ENCODE results near the gene WDR88. TPM values are rescaled to one million over a fixed set of nuclear protein-coding genes. Genes with fewer than 3 reads are reported as not detected.
A peak's percentile ranks its signal among the peaks of the same experiment; 100 is the strongest.
"Not testable (repeated sequence)": the region's sequence is repeated elsewhere in the genome, so short reads cannot be mapped to it uniquely, and the experiment has no call there.

The WDR88 gene
- total and polyA plus RNA-seq, 2 of the 13 experiments (the other 11 are each of a cell fraction or from before 2014, with no cell fraction given) = not detected

DNA sequence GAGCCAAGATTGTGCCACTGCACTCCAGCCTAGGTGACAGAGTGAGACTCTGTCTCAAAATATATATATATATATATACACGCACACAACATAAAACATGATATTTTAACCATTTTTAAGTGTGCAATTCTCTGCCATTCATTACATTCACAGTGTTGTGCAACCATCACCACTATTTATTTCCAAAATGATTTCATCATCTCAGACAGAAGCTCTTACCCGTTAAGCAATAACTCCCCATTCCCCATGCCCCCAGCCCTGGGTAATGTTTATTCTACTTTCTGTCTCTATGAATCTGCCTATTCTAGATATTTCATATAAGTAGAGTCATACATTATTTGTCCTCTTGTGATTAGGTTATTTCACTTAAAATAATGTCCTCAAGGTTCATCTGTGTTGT lies 20.3 kb downstream of the WDR88 start:
- H3K9me3 ChIP-seq (ENCODE audit: low read length) = no peaks in the 10 kb centered on the region
- in situ Hi-C loops (cut with HindIII; ENCODE audit: extremely low pct_ligation_motif_present, low pct_unique_long_range_greater_than_20kb) (no loop called here), intact Hi-C loops (cut with micrococcal nuclease; ENCODE audit: unreplicated experiment) (no loop called here)
- no peaks in the 10 kb centered on the region for H3K27me3 ChIP-seq (ENCODE audit: control insufficient read depth in 1 of 2, insufficient read depth in 2 of 2, low read length in 2 of 2)
- no peak overlapping the region for H3K9ac ChIP-seq (ENCODE audit: insufficient read depth, low read depth, low read length)
- peaks cover 40% of the 10 kb centered on the region for H3K4me1 ChIP-seq (ENCODE audit: insufficient read depth, low read length)
- BruUV-seq (replicated peaks) = no TSS peak
- ATAC-seq (no peak), FAIRE-seq (no peak), DNase-seq (ENCODE audit: low spot score) (no peak)
- H3K4me3 ChIP-seq (replicated peaks in 1 of 3; ENCODE audit: insufficient read depth in 1 of 3, low read depth in 2 of 3, low read length in 3 of 3) = no peak overlapping the region
- H3K27ac ChIP-seq (ENCODE audit: extremely low read length, insufficient read depth, low read length) = no peak overlapping the region
- H2AFZ ChIP-seq (ENCODE audit: low read length) = no peak overlapping the region
- no peaks in the 10 kb centered on the region for H3K36me3 ChIP-seq (replicated peaks in 1 of 2; ENCODE audit: control insufficient read depth in 1 of 2, insufficient read depth in 2 of 2, low read length in 2 of 2)
- ChIA-PET POLR2A (interaction anchor here (3.7 kb wide), 1 partner anchor 25 kb away, joined by 19 read pairs; no protein-coding TSS in a partner anchor), CTCF (ENCODE audit: low intra/inter-chr PET ratio, low total read pairs) (no interaction called here)
- TF ChIP-seq, protein P1, sequence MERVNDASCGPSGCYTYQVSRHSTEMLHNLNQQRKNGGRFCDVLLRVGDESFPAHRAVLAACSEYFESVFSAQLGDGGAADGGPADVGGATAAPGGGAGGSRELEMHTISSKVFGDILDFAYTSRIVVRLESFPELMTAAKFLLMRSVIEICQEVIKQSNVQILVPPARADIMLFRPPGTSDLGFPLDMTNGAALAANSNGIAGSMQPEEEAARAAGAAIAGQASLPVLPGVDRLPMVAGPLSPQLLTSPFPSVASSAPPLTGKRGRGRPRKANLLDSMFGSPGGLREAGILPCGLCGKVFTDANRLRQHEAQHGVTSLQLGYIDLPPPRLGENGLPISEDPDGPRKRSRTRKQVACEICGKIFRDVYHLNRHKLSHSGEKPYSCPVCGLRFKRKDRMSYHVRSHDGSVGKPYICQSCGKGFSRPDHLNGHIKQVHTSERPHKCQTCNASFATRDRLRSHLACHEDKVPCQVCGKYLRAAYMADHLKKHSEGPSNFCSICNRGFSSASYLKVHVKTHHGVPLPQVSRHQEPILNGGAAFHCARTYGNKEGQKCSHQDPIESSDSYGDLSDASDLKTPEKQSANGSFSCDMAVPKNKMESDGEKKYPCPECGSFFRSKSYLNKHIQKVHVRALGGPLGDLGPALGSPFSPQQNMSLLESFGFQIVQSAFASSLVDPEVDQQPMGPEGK (CRISPR knock-in tag; IDR thresholded peaks at IDR 0.05) = peak; percentile 16; the same call in 1 of the 2 replicates
- no peak for TF ChIP-seq THAP7 (CRISPR knock-in tag; IDR thresholded peaks at IDR 0.05)
- TF ChIP-seq ZNF790 (CRISPR knock-in tag; IDR thresholded peaks at IDR 0.05; ENCODE audit: borderline replicate concordance) = no peak
- peak; percentile 75 for TF ChIP-seq CEBPG (CRISPR knock-in tag; IDR thresholded peaks at IDR 0.05)
- TF ChIP-seq, protein P2, sequence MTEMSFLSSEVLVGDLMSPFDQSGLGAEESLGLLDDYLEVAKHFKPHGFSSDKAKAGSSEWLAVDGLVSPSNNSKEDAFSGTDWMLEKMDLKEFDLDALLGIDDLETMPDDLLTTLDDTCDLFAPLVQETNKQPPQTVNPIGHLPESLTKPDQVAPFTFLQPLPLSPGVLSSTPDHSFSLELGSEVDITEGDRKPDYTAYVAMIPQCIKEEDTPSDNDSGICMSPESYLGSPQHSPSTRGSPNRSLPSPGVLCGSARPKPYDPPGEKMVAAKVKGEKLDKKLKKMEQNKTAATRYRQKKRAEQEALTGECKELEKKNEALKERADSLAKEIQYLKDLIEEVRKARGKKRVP (CRISPR knock-in tag; IDR thresholded peaks at IDR 0.05) = peak in 1 of 2 experiments; percentile 77; a peak in 2 of 4 replicates
- TF ChIP-seq CEBPB (IDR thresholded peaks at IDR 0.05; ENCODE audit: borderline replicate concordance, low read depth, low read length) = peak; percentile 85
- TF ChIP-seq ZNF576 (CRISPR knock-in tag; IDR thresholded peaks at IDR 0.05) = no peak
- H4K20me1 ChIP-seq (ENCODE audit: insufficient read depth, low read length) = no peaks in the 10 kb centered on the region
- no peaks in the 10 kb centered on the region for H3K79me2 ChIP-seq (ENCODE audit: insufficient read depth, low read length)
- no peak overlapping the region for H3K4me2 ChIP-seq (ENCODE audit: low read depth, low read length)
- 39% methylated on average over 2 of the region's 2 CpGs for WGBS (ENCODE audit: low lambda C conversion rate)

- H4K20me1 ChIP-seq (ENCODE audit: insufficient read depth, low read length); H3K79me2 ChIP-seq (ENCODE audit: insufficient read depth, low read length); H3K27me3 ChIP-seq (ENCODE audit: control insufficient read depth in 1 of 2, insufficient read depth in 2 of 2, low read length in 2 of 2); BruUV-seq (replicated peaks); in situ Hi-C loops (cut with HindIII; ENCODE audit: extremely low pct_ligation_motif_present, low pct_unique_long_range_greater_than_20kb); intact Hi-C loops (cut with micrococcal nuclease; ENCODE audit: unreplicated experiment); H3K9ac ChIP-seq (ENCODE audit: insufficient read depth, low read depth, low read length); H3K4me2 ChIP-seq (ENCODE audit: low read depth, low read length); CTCF ChIA-PET (ENCODE audit: low intra/inter-chr PET ratio, low total read pairs); H3K27ac ChIP-seq (ENCODE audit: extremely low read length, insufficient read depth, low read length); DNase-seq (ENCODE audit: low spot score); FAIRE-seq; ATAC-seq; H3K4me3 ChIP-seq (replicated peaks in 1 of 3; ENCODE audit: insufficient read depth in 1 of 3, low read depth in 2 of 3, low read length in 3 of 3); H2AFZ ChIP-seq (ENCODE audit: low read length); H3K36me3 ChIP-seq (replicated peaks in 1 of 2; ENCODE audit: control insufficient read depth in 1 of 2, insufficient read depth in 2 of 2, low read length in 2 of 2); H3K9me3 ChIP-seq (ENCODE audit: low read length): not testable (repeated sequence)
- POLR2A ChIA-PET = interaction anchor here (3.7 kb wide), 1 partner anchor 24 kb away, joined by 19 read pairs; no protein-coding TSS in a partner anchor
- H3K4me1 ChIP-seq (ENCODE audit: insufficient read depth, low read length) = peaks cover 37% of the 10 kb centered on the region
- WGBS (ENCODE audit: low lambda C conversion rate) = 56% methylated on average over 4 of the region's 4 CpGs
Measured at GRCh38 chr19:33152625-33153024, 20.7 kb downstream of the WDR88 start.

DNA sequence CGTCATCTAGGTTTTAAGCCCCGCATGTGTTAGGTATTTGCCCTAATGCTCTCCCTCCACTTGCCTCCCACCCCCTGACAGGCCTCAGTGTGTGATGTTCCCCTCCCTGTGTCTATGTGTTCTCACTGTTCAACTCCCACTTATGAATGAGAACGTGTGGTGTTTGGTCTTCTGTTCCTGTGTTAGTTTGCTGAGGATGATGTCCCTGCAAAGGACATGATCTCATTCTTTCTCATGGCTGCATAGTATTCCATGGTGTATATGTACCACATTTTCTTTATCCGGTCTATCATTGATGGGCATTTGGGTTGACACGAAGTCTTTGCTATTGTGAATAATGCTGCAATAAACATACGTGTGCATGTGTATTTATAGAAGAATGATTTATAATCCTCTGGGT lies 22.4 kb downstream of the WDR88 start:
- in situ Hi-C loops (cut with HindIII; ENCODE audit: extremely low pct_ligation_motif_present, low pct_unique_long_range_greater_than_20kb); POLR2A ChIA-PET; H4K20me1 ChIP-seq (ENCODE audit: insufficient read depth, low read length); BruUV-seq (replicated peaks); DNase-seq (ENCODE audit: low spot score); H3K36me3 ChIP-seq (replicated peaks in 1 of 2; ENCODE audit: control insufficient read depth in 1 of 2, insufficient read depth in 2 of 2, low read length in 2 of 2); H3K4me3 ChIP-seq (replicated peaks in 1 of 3; ENCODE audit: insufficient read depth in 1 of 3, low read depth in 2 of 3, low read length in 3 of 3); H2AFZ ChIP-seq (ENCODE audit: low read length); H3K4me2 ChIP-seq (ENCODE audit: low read depth, low read length); ATAC-seq; intact Hi-C loops (cut with micrococcal nuclease; ENCODE audit: unreplicated experiment); H3K27me3 ChIP-seq (ENCODE audit: control insufficient read depth in 1 of 2, insufficient read depth in 2 of 2, low read length in 2 of 2); H3K9ac ChIP-seq (ENCODE audit: insufficient read depth, low read depth, low read length); CTCF ChIA-PET (ENCODE audit: low intra/inter-chr PET ratio, low total read pairs); FAIRE-seq; H3K9me3 ChIP-seq (ENCODE audit: low read length); H3K27ac ChIP-seq (ENCODE audit: extremely low read length, insufficient read depth, low read length); H3K79me2 ChIP-seq (ENCODE audit: insufficient read depth, low read length): not testable (repeated sequence)
- peaks cover 41% of the 10 kb centered on the region for H3K4me1 ChIP-seq (ENCODE audit: insufficient read depth, low read length)
- 69% methylated on average over 6 of the region's 6 CpGs for WGBS (ENCODE audit: low lambda C conversion rate)
